OCI-LY7 (cell line): ENCODE results near the gene TMC5. TPM values are rescaled to one million over a fixed set of nuclear protein-coding genes. Genes with fewer than 3 reads are reported as not detected.
A peak's percentile ranks its signal among the peaks of the same experiment; 100 is the strongest.
"Not testable (repeated sequence)": the region's sequence is repeated elsewhere in the genome, so short reads cannot be mapped to it uniquely, and the experiment has no call there.

Source experiments
- BruUV-seq: library from RNA; stranded (reverse); fragments of 400-500 nt; replicated peaks from 2 replicates; lab custom pipeline; 2021; lab: Mats Ljungman, UMichigan
- CTCF ChIA-PET: fragments of 300-600 bp; sonication (Branson Sonifier 250); formaldehyde crosslinking; loops from one replicate; lab custom pipeline; 2022; ENCODE audit warnings: antibody characterized with exemption; ENCODE audit not compliant: unreplicated experiment; lab: Charles Lee
- POLR2A ChIA-PET: fragments of 300-600 bp; sonication (Branson Sonifier 250); formaldehyde crosslinking; loops from one replicate; lab custom pipeline; 2022; ENCODE audit warnings: antibody characterized with exemption; lab: Charles Lee
- DNase-seq: peaks from one replicate; pipeline ENCODE4 v3.0.0-alpha.2; 2015; ENCODE audit warnings: low spot score
- H2AFZ ChIP-seq: fragments of 200-600 bp; sonication (generic), shearing (Covaris generic); 2 replicates; pipeline ENCODE4 v1.6.1; 2014; ENCODE audit warnings: mild to moderate bottlenecking, antibody characterized with exemption, low read length, moderate library complexity
- H3K27ac ChIP-seq: fragments of 200-600 bp; sonication (generic); 2 replicates; pipeline ENCODE4 v1.5.1; 2014; ENCODE audit warnings: mixed run types, low read depth, mild to moderate bottlenecking, moderate library complexity, low read length, inconsistent platforms; ENCODE audit not compliant: poor library complexity, severe bottlenecking
- H3K36me3 ChIP-seq: fragments of 200-600 bp; sonication (generic); 2 replicates; pipeline ENCODE4 v1.6.1; 2014; ENCODE audit warnings: mild to moderate bottlenecking, antibody characterized with exemption, low read length, moderate library complexity, mixed read lengths; ENCODE audit not compliant: insufficient read depth
- H3K4me1 ChIP-seq: fragments of 200-600 bp; sonication (generic); 2 replicates; pipeline ENCODE4 v1.5.1; 2014; ENCODE audit warnings: mild to moderate bottlenecking, low read length; ENCODE audit not compliant: insufficient read depth, poor library complexity, severe bottlenecking
- H3K4me2 ChIP-seq: fragments of 200-600 bp; sonication (generic); 2 replicates; pipeline ENCODE4 v1.6.1; 2014; ENCODE audit warnings: mild to moderate bottlenecking, low read length
- H3K4me3 ChIP-seq: fragments of 200-600 bp; sonication (generic); 2 replicates; pipeline ENCODE4 v1.5.1; 2014; ENCODE audit warnings: mild to moderate bottlenecking, low read depth, low read length; ENCODE audit not compliant: poor library complexity, severe bottlenecking
- H3K79me2 ChIP-seq: fragments of 200-600 bp; sonication (generic); 2 replicates; pipeline ENCODE4 v1.6.1; 2016; ENCODE audit warnings: low read depth, mild to moderate bottlenecking, low read length, moderate library complexity, mixed read lengths; ENCODE audit not compliant: insufficient read depth
- H3K9me2 ChIP-seq: fragments of 200-600 bp; sonication (generic); 2 replicates; pipeline ENCODE4 v1.6.1; 2016; ENCODE audit warnings: mild to moderate bottlenecking, low read length, mixed read lengths; ENCODE audit not compliant: insufficient read depth
- H3K9me3 ChIP-seq: fragments of 200-600 bp; sonication (generic); 2 replicates; pipeline ENCODE4 v1.6.1; 2014; ENCODE audit warnings: mild to moderate bottlenecking, mixed run types, low read length, mixed read lengths
- H4K20me1 ChIP-seq: fragments of 200-600 bp; sonication (generic); 2 replicates; pipeline ENCODE4 v1.6.1; 2014; ENCODE audit warnings: mild to moderate bottlenecking, antibody characterized with exemption, low read length, moderate library complexity, mixed read lengths; ENCODE audit not compliant: insufficient read depth
- EZH2phosphoT487 ChIP-seq: fragments of 200-600 bp; sonication (generic); IDR thresholded peaks from 2 replicates; pipeline ENCODE4 v1.6.1; 2018; ENCODE audit warnings: low read depth, borderline replicate concordance, mild to moderate bottlenecking, mixed run types, antibody characterized with exemption, low read length, moderate library complexity, mixed read lengths
- intact Hi-C: fragments of 100-400 bp; cut with micrococcal nuclease; formaldehyde crosslinking; loops from one replicate; pipeline ENCODE4 v1.10.0; 2022; ENCODE audit not compliant: unreplicated experiment
- total RNA-seq, 2 experiments: library from RNA; depleted of rRNA in 1 of 2; stranded (reverse); fragments of >200 nt in 1 of 2; shearing (Covaris generic) in 1 of 2; gene quantifications; 2 replicates each; pipeline ENCODE4 v1.2.3, GENCODE V29; 2014 to 2022
- TF ChIP-seq, protein P1 (sequence below): fragments of 200-600 bp; sonication (generic); conservative IDR thresholded peaks from 2 replicates; pipeline ENCODE4 v1.5.1; 2014; ENCODE audit warnings: mild to moderate bottlenecking, antibody characterized with exemption, low read length, moderate library complexity, mixed read lengths

The TMC5 gene
- total RNA-seq, 2 experiments from 2014 or later, result not detected

DNA sequence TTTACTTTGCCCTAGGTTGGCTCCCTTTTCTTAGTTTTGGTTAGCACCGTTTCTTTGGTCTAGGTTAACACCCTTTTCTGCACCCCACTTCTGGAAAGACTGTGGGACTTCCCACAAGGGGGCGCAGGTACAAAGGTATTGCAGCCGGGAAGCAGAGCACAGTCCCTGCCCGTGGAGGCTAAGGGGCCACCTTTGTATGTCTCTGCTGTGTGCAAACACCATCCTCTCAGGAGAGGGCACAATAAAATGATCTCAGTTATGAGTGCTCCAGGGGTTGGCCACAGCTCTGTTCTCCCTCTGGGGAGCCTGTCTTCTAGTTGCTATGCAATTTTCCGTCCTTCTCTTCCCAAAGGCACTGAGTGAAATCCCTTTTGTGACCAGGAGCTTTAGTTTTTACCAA is 28.4 kb upstream of the TMC5 start:
- DNase-seq, result peak; percentile 60
- ChIA-PET CTCF (no interaction called here), POLR2A (interaction anchor here (0.6 kb wide), 1 partner anchor 26 kb away, joined by 4 read pairs; no protein-coding TSS in a partner anchor)
- Histone ChIP-seq H3K4me3 (no peak overlapping the region), H3K9me3 (no peaks in the 10 kb centered on the region), H3K27ac (no peak overlapping the region), H3K79me2 (no peaks in the 10 kb centered on the region), H3K9me2 (no peaks in the 10 kb centered on the region), H3K4me1 (peaks cover 5% of the 10 kb centered on the region), H4K20me1 (no peaks in the 10 kb centered on the region), H3K36me3 (no peaks in the 10 kb centered on the region), H3K4me2 (no peak overlapping the region), H2AFZ (no peak overlapping the region)
- BruUV-seq, result no TSS peak
- intact Hi-C loops, result loop anchor here (1.0 kb wide), 1 partner anchor 113 kb away; no protein-coding TSS in a partner anchor
- TF ChIP-seq, protein P1, sequence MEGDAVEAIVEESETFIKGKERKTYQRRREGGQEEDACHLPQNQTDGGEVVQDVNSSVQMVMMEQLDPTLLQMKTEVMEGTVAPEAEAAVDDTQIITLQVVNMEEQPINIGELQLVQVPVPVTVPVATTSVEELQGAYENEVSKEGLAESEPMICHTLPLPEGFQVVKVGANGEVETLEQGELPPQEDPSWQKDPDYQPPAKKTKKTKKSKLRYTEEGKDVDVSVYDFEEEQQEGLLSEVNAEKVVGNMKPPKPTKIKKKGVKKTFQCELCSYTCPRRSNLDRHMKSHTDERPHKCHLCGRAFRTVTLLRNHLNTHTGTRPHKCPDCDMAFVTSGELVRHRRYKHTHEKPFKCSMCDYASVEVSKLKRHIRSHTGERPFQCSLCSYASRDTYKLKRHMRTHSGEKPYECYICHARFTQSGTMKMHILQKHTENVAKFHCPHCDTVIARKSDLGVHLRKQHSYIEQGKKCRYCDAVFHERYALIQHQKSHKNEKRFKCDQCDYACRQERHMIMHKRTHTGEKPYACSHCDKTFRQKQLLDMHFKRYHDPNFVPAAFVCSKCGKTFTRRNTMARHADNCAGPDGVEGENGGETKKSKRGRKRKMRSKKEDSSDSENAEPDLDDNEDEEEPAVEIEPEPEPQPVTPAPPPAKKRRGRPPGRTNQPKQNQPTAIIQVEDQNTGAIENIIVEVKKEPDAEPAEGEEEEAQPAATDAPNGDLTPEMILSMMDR, result peak; percentile 77
- TF ChIP-seq EZH2phosphoT487, result no peak

DNA sequence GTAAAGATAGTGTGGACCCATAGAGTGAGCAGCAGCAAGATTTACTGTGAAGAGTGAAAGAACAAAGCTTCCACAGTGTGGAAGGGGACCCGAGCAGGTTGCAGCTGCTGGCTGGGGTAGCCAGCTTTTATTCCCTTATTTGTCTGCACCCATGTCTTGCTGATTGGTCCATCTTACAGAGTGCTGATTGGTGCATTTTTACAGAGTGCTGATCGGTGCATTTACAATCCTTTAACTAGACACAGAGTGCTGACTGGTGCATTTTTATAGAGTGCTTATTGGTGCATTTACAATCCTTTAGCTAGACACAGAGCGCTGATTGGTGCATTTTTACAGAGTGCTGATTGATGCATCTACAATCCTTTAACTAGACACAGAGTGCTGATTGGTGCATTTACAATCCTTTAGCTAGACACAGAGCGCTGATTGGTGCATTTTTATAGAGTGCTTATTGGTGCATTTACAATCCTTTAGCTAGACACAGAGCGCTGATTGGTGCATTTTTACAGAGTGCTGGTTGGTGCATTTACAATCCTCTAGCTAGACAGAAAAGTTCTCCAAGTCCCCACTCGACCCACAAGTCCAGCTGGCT is 26.4 kb upstream of the TMC5 start:
- POLR2A ChIA-PET, result interaction anchor here (0.6 kb wide), 1 partner anchor 25 kb away, joined by 4 read pairs; no protein-coding TSS in a partner anchor

GRCh38 chr16:19392352-19392751 is 25.3 kb upstream of the TMC5 start:
- H3K9me2 ChIP-seq, result no peaks in the 10 kb centered on the region
- no TSS peak for BruUV-seq
- H3K79me2 ChIP-seq, result no peaks in the 10 kb centered on the region
- H3K4me2 ChIP-seq, result no peak overlapping the region
- H4K20me1 ChIP-seq, result no peaks in the 10 kb centered on the region
- intact Hi-C loops, result no loop called here
- no peak overlapping the region for H2AFZ ChIP-seq
- H3K4me1 ChIP-seq, result no peaks in the 10 kb centered on the region
- DNase-seq, result no peak
- H3K9me3 ChIP-seq, result no peaks in the 10 kb centered on the region
- H3K27ac ChIP-seq, result no peak overlapping the region
- TF ChIP-seq, protein P1, result no peak
- TF ChIP-seq EZH2phosphoT487, result no peak
- H3K36me3 ChIP-seq, result no peaks in the 10 kb centered on the region
- ChIA-PET CTCF (no interaction called here), POLR2A (interaction anchor here (0.6 kb wide), 1 partner anchor 24 kb away, joined by 4 read pairs; no protein-coding TSS in a partner anchor)
- H3K4me3 ChIP-seq, result no peak overlapping the region

More for the DNA sequence above, 26.4 kb upstream of the TMC5 start:
- intact Hi-C loops, H2AFZ ChIP-seq, BruUV-seq, H4K20me1 ChIP-seq, H3K4me1 ChIP-seq, H3K4me3 ChIP-seq, H3K9me3 ChIP-seq, H3K36me3 ChIP-seq, H3K79me2 ChIP-seq, H3K27ac ChIP-seq, CTCF ChIA-PET, H3K9me2 ChIP-seq, H3K4me2 ChIP-seq, DNase-seq: not testable (repeated sequence)
